Mucosa of stomach (tissue), 1 donor: ENCODE measurements around the gene PRUNE2.
"Not testable (repeated sequence)": the region's sequence is repeated elsewhere in the genome, so short reads cannot be mapped to it uniquely, and the experiment has no call there.

Experiments used
- H3K27me3 ChIP-seq: one replicate; pipeline ENCODE4 v1.7.0; 2013; ENCODE audit warnings: mild to moderate bottlenecking, low read length; ENCODE audit not compliant: control insufficient read depth, insufficient read depth
- H3K36me3 ChIP-seq: one replicate; pipeline ENCODE4 v1.7.0; 2013; ENCODE audit warnings: low read length; ENCODE audit not compliant: control insufficient read depth, insufficient read depth
- H3K4me1 ChIP-seq: one replicate; pipeline ENCODE4 v1.7.0; 2013; ENCODE audit warnings: mild to moderate bottlenecking, low read length; ENCODE audit not compliant: control insufficient read depth, insufficient read depth
- H3K4me3 ChIP-seq: one replicate; pipeline ENCODE4 v1.7.0; 2013; ENCODE audit warnings: low read length
- H3K9ac ChIP-seq: one replicate; pipeline ENCODE4 v1.7.0; 2013; ENCODE audit warnings: mild to moderate bottlenecking, low read length, moderate library complexity
- H3K9me3 ChIP-seq: one replicate; pipeline ENCODE4 v1.7.0; 2013; ENCODE audit warnings: mild to moderate bottlenecking, low read length, moderate library complexity; ENCODE audit not compliant: control insufficient read depth
- donor health status: Pancreatic carcinoma.

PRUNE2 gene

DNA sequence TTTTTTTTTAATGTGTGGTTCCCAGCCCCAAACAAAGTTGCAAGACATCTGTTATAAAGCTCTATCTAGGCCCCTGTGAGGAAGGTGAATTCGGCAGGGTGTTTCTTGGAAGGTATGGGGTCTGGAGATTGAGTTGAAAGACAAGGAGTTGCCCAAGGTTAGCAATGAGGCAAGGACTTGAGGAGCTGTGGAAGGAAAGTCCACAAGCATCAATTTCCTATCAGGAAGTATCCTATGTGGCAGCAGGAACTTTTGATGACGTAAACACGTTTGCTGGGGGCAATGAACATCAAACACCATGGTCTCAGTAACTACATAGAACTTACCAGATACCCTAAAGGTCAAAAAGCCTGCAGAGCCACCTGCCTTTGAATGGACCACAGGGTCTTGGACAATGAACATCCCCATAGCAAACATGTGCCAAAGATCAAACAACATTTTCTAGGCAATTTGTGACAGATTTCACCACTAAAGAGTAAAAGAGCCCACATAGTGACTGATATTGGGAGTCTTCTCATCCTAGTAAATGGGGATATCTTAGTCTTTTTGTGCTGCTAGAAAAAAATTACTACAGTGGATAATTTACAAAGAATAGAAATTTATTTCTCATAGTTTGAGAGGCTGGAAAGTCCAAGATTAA lies 301.9 kb downstream of the PRUNE2 start:
- Histone ChIP-seq H3K36me3 (no peaks in the 10 kb centered on the region), H3K4me1 (no peaks in the 10 kb centered on the region), H3K9ac (no peak overlapping the region), H3K9me3 (no peaks in the 10 kb centered on the region), H3K4me3 (no peak overlapping the region), H3K27me3 (no peaks in the 10 kb centered on the region)

DNA sequence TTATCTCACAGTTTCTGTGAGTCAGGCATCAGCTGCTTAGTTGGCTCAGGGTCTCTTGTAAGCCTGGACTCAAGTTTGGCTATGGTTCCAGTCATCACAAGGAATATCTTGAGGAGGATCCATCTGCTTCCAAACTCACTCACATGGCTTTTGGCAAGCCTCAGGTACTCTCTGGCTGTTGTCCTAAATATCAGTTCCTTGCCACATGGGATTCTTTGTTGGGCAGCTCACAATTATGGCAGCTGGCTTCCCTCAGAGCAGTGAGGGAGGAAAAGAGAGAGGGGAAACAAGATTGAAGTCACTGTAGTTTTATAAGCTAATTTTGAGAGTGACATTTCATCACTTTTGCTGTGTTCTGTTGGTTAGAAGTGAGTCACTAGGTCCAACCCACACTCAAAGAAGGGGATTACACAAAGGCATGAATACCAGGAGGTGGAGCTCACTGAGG lies 302.4 kb downstream of the PRUNE2 start:
- H3K9me3 ChIP-seq: no peaks in the 10 kb centered on the region
- no peaks in the 10 kb centered on the region for H3K4me1 ChIP-seq
- no peaks in the 10 kb centered on the region for H3K27me3 ChIP-seq
- no peaks in the 10 kb centered on the region for H3K36me3 ChIP-seq
- H3K4me3 ChIP-seq: no peak overlapping the region
- H3K9ac ChIP-seq: no peak overlapping the region

DNA sequence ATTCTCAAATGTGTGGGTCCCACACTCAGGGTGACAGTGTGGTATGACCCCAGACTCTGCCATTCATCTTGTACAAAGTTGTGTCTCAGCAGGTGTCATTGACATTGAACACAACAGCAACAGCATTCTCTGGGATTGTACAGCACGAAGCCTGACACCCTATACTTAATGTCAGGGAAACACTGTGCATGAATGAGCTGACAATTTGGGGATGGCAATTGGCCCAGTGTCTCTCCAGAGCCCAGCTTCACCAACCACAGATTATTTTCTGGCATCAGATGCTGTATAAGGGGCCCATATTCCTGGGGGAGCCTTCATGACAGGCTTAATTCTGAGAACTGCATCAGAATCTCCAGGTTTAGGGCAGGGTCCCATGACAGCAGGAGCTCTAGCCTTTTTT lies 303.7 kb downstream of the PRUNE2 start:
- H3K4me1 ChIP-seq: peaks cover 4% of the 10 kb centered on the region
- H3K9ac ChIP-seq: no peak overlapping the region
- H3K27me3 ChIP-seq: no peaks in the 10 kb centered on the region
- H3K36me3 ChIP-seq: no peaks in the 10 kb centered on the region
- no peaks in the 10 kb centered on the region for H3K9me3 ChIP-seq
- H3K4me3 ChIP-seq: no peak overlapping the region

DNA sequence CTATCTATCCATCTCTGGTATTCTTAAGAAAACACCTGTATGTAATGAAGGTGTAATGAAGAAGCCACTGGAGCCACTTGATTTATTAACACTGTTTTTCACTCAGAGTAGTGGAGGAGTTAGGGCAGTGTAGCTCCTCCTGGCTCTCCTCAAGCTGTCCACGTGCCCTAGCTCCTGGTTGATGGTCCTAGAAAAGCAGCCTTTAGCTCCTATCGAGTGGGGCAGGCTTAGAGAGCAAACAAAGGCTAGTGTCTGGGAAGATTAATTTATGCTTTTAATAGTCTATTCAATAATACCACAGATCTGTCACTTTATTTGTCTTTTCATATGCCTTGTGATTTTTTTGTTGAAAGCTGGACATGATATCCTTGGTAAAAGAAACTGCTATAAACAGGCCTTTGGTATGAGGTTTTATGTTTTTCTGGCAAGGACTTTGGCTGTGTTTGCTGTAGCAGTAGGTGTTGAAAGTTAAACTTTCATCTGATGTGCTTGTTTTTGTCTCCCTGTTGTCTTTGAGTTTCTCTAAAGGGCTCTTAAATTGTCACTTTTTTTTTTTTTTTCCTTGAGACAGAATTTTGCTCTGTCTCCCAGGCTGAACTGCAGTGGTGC lies 305.8 kb downstream of the PRUNE2 start:
- H3K27me3 ChIP-seq: no peaks in the 10 kb centered on the region
- H3K4me3 ChIP-seq: no peak overlapping the region
- H3K9ac ChIP-seq: no peak overlapping the region
- H3K36me3 ChIP-seq: no peaks in the 10 kb centered on the region
- no peaks in the 10 kb centered on the region for H3K9me3 ChIP-seq
- peaks cover 16% of the 10 kb centered on the region for H3K4me1 ChIP-seq

DNA sequence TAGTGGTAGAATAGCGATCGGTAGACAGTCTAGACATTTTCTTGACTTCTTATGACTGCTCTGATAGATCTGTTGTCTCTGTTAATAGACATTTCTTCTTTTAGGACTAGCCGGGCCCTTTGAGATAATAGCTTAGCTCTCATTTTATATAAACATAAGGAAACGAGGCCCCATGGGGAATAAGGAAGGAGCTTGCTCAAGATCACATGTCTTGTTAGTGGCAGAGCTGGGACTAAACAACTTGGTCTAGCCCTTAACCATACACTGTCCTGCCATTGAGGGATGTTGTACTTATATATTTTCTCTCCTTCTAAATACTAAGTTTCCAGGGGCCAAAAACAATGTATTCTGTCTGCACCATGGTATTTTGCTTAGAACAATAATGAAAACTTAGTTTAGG lies 306.9 kb downstream of the PRUNE2 start:
- Histone ChIP-seq H3K27me3 (no peaks in the 10 kb centered on the region), H3K9ac (no peak overlapping the region), H3K4me1 (peaks cover 16% of the 10 kb centered on the region), H3K4me3 (no peak overlapping the region), H3K36me3 (no peaks in the 10 kb centered on the region), H3K9me3 (no peaks in the 10 kb centered on the region)

DNA sequence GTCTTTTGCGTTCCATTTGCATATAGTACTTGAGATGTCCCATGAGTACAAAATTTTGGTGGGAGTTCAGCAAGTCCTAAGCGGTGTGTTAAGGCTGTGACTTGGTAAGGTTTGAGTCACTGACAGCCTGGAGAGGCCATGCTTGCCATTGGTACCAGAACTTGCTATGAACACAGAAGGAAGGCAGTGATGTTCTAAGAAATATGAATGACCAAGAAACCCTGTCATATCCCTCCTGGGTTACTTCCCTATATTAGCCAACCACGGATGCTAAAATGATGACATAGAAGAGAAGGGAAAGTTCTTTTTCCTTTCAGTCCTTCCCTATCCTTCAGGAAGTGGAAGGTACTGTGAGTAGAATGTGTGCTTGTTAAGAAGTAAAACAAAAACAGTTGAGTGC lies 310.3 kb downstream of the PRUNE2 start:
- H3K27me3 ChIP-seq: no peaks in the 10 kb centered on the region
- H3K4me1 ChIP-seq: peaks cover 20% of the 10 kb centered on the region
- no peak overlapping the region for H3K4me3 ChIP-seq
- no peaks in the 10 kb centered on the region for H3K36me3 ChIP-seq
- H3K9me3 ChIP-seq: no peaks in the 10 kb centered on the region
- no peak overlapping the region for H3K9ac ChIP-seq

DNA sequence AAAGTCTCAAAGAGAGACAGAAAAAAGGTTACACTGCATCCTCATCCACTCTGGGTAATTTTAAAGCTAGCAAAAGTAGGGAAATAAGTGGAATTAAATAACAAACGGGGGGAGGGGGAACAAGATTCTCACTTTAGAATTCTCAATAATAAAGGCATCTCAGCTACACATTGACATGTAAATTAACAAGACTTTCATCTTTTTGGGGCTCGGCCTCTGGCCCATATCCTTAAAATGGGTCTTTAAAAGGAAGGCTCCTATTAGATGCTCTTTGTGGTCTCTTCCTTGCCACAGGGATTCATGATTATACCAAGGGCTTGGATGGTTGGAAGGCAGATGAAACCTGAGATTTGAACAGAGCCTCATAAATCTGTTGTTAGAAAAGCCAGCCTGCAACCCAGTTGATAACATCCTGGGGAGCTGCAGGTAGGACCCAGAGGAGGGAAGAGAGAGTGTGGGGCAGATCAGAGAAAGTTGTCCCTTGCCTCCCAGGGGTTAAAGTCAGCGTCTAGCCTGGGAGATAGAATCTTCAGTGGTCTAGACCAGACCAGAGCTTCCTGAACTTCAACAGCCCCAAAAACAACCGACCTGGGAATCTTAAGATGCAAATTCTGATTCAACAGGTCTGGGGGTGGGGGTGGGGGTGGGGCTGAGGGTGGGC lies 311.0 kb downstream of the PRUNE2 start:
- H3K9ac ChIP-seq: no peak overlapping the region
- no peaks in the 10 kb centered on the region for H3K36me3 ChIP-seq
- no peaks in the 10 kb centered on the region for H3K9me3 ChIP-seq
- no peak overlapping the region for H3K4me3 ChIP-seq
- H3K4me1 ChIP-seq: peaks cover 20% of the 10 kb centered on the region
- no peaks in the 10 kb centered on the region for H3K27me3 ChIP-seq

DNA sequence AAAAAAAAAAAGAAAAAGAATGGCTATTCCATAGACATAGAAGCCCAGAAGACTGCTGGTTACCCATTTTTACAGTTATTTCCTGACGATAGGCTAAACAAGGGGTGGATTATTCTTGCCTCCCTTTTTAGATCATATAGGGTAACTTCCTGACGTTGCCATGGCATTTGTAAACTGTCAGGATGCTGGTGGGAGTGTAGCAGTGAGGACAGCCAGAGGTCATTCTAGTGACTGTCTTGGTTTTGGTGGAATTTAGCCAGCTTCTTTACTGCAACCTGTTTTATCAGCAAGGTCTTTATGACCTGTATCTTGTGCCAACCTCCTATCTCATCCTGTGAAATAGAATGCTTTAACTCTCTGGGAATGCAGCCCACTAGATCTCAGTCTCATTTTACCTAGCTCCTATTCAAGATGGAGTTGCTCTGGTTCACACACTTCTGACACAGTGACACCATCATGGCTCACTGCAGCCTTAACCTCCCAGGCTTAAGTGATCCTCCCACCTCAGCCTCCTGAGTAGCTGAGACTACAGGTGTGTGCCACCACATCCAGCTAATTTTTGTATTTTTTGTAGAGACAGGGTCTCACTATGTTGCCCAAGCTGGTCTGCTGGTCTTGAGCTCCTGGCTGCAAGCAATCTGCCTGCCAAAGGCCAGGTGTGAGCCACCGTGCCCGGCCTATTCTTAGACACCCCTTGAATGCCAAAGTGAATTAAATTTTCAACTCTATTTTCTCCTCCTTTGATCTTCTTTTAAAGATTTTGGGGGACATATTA lies 311.8 kb downstream of the PRUNE2 start:
- H3K4me1 ChIP-seq: peaks cover 20% of the 10 kb centered on the region

DNA sequence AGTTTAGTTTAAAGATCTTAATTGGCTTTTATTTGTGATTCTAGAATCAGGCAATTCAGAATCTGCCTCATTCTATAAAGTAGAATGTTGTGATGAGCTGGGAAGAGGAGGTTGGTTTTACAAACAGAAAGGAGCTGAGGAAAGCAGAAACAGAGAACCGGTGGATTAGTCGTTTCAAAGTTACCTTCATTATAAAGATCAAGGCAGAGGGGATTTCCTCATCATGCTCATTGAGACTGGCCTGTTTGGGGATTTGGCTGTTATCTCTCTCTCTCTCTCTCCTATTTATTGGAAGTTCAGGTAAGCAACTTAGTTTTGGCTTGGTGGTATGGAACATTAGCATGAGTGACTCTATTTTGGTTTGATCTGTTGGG lies 313.0 kb downstream of the PRUNE2 start:
- Histone ChIP-seq H3K27me3 (no peaks in the 10 kb centered on the region), H3K4me3 (no peak overlapping the region), H3K9me3 (no peaks in the 10 kb centered on the region), H3K9ac (no peak overlapping the region), H3K4me1 (peaks cover 25% of the 10 kb centered on the region), H3K36me3 (no peaks in the 10 kb centered on the region)

More for the DNA sequence above, 311.8 kb downstream of the PRUNE2 start:
- H3K4me3 ChIP-seq, H3K27me3 ChIP-seq, H3K36me3 ChIP-seq, H3K9me3 ChIP-seq, H3K9ac ChIP-seq: not testable (repeated sequence)

DNA sequence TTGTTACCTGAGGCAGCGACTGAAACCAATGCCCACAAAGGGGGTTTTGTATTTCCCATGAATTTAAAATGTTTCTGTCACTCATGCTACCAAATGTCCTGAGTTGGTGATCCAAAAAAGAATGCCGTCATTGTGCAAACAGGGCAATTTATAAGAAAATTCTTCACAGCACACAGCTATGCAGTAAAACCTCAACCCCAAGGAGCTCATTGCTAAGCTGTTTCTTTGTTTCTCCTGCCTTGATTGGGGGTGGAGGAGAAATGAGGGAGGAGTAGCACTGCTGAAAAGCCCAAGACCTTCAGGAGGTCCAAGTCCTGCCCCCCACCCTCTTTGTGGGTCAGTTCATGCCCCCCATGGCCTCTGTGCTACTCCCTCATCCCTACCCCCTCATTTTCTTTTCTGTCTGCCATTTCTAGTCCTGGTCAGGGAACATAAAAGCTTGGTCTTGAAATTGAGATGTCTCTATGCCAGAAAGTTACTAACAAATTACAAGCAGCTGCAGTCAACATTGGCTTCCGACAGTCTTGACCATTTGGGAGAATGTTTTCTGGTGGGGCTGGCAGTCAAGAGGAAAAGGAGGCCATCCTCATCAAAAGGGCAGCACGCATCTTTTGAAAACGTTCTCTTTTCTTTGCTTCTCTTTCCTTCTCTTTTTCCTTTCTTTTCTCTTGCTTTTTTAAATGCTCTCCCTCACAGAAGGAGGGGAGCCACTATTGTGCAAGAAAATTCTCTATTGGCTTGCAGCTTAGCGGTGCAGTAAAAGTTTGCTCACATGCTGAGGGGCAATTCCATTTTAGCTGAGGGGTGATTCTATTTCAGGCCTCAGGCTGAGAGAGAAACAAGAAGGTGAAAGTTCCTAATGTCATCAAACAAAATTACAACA lies 313.6 kb downstream of the PRUNE2 start:
- Histone ChIP-seq H3K9ac (no peak overlapping the region), H3K4me3 (no peak overlapping the region), H3K36me3 (no peaks in the 10 kb centered on the region), H3K4me1 (peaks cover 28% of the 10 kb centered on the region), H3K27me3 (no peaks in the 10 kb centered on the region), H3K9me3 (no peaks in the 10 kb centered on the region)

DNA sequence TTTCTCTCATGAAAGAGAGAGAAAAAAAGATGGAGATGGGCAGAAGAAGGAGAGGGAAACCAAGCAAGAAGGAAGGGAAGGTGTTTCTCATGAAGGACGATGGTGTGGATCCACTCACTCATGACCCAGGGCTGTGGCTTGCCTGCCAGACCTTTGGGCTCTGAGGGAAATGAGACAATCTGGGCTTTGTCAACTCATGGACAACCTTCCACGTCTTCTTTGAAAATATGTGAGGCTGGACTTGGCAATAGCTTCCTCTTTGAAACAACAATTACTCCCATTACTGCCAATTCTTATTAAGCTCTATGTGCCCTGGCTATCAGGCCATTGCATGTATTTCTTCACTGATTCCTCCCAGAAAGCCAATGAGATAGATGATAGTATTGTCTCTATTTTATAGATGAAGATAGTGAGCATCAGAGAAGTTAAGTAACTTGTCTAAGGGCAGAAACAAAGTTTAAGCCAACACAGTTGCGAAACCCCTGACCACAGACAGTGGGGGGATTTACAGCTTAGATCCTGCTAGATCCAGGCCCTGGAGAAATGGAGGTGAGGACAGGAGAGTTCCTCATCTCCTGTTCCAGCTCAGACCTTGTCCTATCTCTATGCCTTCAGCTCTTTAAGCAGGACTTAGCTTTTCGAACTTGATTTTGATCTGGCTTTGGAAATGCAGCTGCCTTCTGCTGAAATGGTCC lies 314.5 kb downstream of the PRUNE2 start:
- peaks cover 33% of the 10 kb centered on the region for H3K4me1 ChIP-seq
- no peaks in the 10 kb centered on the region for H3K27me3 ChIP-seq

More for the DNA sequence above, 314.5 kb downstream of the PRUNE2 start:
- H3K9ac ChIP-seq: no peak overlapping the region
- H3K9me3 ChIP-seq: no peaks in the 10 kb centered on the region
- H3K36me3 ChIP-seq: no peaks in the 10 kb centered on the region
- H3K4me3 ChIP-seq: no peak overlapping the region
